CD4-positive, alpha-beta T cell treated with Interleukin-1 beta for 1 hour (primary cell): ENCODE results near the gene ESRRB.
"Not testable (repeated sequence)": the region's sequence is repeated elsewhere in the genome, so short reads cannot be mapped to it uniquely, and the experiment has no call there.

Experiments used
- DNase-seq, 2 donors: peaks; one replicate each; pipeline ENCODE4 v3.0.0-alpha.2; 2020 to 2022

Gene ESRRB

DNA sequence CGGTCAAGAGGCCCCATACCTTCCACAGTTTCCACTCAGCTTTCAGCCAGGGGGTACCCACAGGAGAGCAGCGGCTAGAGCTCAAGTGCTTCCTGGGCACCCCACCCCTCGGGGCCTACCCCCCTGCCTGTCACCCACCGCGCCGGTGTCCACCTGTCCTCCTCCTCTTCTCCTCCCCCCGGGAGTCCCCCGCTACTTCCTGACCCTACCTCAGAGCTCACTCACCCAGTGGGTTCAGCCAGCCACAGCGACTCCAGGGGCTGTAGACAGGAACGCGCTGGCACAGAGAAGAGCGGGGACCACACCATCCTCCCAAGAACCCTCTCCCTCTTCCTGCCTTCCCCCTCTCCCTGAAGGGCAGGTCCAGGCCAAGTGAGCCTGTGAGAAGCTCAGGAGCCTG lies 123.0 kb downstream of the ESRRB start:
- no peak for DNase-seq

DNA sequence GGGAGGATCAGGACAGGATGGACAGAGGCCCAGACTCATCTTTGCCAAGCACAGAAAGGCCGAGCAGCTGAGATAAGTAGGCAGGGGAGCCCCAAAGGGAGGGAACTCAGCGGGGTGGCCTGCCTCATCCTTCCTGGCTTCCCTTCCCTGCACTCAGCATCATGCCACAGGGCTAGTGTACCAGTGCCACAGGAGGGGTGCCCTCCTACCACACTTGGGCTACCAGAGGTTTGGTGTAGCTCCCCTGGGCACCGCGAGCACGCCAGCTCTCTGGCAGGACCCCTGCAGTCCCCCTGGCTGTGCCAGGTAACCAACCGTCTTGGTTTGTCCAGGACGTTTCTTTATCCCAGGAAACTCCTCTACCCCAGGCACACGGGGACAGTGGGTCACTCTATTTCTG lies 123.5 kb downstream of the ESRRB start:
- DNase-seq, result no peak

DNA sequence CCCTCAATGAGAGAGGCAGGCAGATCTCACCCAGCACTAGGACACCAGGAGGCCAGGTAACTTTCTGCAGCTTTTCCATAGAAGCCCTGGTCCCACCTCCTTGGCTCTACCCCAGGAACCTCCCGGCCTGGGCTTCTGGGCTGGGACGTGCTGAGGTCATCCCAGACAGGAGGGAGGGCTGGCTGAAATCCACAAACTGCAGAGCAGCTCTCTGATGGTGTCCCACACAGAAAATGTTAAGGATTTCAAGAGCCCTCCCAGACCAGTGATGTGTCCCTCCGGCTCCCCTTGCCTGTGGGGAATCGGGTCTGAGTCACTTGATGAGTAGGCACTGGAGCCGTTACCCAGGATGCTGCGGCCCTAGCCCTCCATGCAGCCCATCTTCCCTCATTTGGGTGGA lies 124.1 kb downstream of the ESRRB start:
- no peak for DNase-seq

DNA sequence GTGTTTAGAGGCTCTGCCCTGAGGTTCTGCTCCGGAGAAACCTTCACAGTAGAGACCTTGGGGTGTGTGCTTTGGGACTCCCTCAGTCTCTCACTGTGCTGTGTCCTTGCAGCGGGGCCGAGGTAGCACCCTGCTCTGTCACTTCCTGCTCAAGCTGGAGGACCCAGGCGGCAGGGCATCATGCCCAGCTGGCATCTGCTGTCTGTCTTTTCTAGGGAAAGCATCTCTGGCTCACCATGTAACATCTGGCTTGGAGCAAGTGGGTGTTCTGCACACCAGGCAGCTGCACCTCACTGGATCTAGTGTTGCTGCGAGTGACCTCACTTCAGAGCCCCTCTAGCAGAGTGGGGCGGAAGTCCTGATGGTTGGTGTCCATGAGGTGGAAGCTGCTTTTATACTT lies 124.5 kb downstream of the ESRRB start:
- no peak for DNase-seq

DNA sequence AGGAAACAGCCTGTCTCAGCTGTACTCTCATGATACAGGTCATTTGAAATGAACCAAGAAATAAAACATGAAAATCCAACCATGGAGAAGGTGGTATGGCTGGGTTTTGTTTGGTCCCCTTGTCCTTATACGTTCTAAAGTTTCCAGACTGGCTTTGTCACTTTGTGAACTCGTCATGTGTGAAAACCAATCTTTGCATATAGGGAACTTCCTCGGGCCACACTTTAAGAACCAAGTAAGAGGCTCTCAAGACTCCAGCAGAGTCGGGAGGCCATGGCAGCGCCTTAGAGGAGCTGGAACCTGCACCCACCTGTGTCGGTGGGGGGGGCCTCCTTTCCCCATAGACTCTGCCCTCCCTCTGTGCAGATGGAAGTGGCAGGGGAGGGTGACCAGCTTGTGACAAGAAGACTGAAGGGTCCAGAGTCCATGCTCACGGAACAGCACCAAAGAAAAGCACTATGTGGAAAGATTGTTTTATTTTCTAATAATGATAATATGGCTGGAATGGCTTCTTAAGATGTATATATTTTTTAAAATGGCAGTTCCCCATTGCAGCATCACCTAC lies 125.3 kb downstream of the ESRRB start:
- DNase-seq, result no peak

DNA sequence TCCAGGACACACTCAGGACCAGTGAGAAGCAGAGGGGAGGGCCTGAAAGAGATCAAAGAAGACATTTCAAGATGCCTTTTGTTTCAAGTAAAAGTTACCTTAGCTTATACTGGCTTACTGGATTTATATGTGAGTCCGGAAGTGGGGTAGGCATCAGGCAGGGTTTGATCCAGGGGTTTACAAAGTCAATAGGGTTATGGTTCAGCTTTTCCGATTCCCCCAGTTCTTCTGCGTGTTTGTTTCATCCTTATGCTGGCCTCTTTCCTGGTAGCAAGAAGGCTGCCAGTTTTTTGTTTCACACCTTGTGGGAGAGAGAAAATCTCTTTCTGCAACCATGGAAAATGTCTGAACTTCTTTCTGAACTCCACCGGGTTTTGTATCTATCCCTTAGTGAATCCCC lies 126.3 kb downstream of the ESRRB start:
- DNase-seq, result no peak

DNA sequence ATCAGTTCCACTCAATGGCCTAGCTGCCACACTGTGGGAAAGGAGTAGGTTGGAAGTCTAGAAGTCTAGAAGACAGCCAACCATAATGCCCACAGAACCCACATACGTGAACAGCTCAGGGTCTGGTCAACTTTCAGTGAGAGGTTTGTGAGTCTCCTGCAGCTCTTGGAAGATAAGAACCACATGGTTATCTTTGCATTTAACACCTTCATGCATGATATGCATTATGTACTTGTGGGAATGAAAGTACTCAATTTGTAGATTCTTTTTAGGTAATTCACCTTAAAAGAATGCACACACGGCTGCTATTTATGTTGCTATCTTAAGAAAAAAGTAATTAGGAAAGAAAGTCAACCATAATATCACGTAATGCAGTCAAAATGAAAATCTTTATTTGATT lies 126.7 kb downstream of the ESRRB start:
- no peak for DNase-seq

DNA sequence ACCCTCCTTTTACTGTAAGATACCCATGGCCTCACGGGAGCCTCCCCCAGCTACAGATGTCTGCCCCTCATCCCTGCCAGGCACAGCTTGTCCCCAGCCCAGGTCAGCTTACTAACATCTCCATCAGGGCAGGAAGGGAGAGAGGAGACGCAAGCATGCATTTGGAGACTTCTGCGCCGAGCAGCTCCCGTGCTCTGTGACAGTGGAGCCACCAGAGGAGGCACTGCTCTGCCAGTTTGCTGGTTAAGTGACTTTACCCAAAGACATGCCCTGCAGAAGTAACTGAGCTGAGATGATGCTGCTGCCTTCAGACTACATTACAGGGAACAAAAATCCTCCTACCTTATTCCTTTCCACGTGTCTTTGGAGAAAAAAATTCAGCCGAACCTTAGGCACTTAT lies 133.4 kb downstream of the ESRRB start:
- DNase-seq, result no peak

DNA sequence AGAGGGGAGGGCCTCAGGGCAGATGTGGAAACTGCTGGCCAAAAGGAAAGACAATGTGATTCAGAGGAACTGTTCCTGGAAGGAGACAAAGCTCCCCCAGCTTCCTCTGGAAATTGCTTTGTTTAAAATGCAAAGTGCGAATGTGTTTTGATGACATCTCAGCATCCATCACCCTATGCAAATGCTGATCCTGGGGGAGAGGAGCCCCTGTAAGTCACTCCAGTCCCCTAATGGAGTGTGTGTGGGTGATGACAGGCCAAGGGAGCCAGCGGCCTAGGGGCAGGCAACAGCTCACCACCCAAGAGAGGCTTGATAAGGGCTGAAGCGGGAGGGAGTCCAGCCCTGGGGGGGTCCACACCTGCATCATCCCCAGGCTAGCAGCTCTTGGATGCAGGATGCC lies 134.2 kb downstream of the ESRRB start:
- no peak for DNase-seq

DNA sequence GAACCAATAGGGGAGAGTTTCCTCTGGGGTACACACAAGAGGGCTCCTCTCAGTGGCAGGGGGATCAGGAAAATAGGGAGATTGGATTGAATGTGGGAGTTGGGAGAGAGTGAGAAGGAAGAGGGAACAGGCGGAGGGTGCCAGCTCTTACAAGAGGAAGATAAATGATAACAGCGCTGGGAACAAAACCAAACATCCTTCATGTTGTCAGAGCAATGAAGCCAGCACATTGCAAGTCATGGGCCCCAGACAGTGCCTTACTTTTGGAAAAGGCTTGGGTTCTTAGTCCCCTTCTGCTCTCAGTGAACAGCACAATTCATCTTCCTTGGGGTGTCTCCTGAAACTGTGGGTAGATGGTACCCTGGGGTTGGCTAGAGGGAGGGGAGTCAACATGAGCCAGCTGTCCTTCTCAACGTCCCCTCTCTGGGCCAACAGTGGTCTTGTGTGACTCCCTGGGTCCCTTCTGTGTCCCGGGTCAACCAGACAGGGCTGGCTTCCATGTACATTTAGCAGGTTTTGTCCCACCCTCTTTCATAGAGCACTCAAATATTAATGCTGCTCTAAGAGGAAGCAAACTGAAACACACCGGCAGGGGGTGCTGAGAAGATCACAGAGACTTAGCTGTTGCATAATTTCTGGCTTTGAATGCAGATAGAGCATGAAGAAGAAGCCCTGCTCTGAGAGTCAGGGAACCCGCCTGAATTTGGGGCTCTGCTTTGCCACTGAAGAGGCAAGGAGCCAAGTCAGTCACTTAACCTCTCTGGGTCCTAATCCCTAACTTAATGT lies 138.5 kb downstream of the ESRRB start:
- DNase-seq, result no peak

DNA sequence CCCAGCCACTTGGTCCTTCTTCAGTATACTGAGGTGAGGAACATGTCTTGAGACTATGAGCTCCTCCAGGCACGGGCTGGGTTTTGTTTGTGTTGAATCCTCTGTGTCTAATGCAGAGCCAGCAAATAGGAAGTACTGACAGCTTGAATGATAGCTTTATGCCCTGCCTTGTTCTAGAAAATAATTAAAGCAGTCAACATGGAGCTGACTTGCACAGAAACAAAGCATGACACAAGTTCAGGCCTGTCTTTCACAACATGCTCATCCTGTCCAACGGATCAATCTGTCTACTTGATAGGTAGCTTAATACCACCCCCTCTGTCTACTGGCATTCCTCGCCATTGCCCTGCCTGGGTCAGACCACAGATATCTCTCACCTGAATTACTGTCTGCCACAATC lies 140.9 kb downstream of the ESRRB start:
- no peak for DNase-seq

DNA sequence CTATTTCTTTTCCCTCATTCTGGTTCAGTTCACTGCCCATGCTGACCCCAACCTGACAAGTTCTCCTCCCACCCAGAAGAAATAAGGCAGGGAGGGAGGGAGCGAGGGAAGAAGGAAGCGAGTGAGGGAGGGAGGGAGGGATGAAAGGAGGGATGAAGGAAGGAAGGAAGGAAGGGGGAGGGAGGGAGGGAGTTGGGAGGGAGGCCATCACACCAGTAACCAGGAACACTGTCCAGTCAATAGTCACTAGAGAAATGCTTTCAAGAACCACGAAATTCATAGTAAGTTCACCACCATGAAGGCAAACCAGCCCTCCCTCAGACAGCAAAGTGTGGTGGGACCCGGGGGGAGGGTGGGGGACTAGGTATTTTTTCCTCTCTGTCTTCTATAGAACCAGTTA lies 142.4 kb downstream of the ESRRB start:
- no peak for DNase-seq

DNA sequence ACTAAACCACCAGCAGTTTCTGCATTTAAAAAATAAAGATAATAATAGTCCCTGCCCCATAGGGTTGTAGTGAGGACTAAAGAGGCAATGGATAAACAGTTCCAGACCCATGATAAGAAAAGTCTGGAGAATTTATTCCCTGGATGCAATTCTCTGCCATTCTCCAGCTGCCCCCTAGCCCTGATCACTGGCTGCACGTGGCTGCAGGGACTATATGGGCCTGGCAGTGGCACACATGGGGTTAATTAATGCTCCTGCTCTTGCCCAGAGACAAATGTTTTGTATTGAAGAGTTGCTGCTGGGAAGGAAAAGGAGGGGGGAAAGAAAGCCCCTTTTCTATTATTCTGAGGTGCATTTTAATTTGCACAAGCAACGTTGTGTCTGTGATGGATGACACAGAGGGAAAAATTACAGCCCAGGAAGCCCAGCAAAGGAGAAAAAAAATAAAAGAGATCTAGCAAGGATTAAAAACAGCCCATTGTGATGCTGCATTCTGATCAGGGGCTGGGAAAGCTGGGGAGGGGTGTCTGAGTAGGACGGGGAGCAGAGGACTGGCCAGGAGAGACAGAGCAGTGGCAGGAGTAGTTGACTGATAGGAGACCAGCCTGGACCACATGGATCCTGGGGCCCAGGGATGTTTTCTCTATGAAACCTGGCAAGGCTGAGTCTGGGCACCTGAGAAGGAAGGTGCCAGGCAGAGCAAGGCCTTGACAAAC lies 149.3 kb downstream of the ESRRB start:
- DNase-seq, result no peak

DNA sequence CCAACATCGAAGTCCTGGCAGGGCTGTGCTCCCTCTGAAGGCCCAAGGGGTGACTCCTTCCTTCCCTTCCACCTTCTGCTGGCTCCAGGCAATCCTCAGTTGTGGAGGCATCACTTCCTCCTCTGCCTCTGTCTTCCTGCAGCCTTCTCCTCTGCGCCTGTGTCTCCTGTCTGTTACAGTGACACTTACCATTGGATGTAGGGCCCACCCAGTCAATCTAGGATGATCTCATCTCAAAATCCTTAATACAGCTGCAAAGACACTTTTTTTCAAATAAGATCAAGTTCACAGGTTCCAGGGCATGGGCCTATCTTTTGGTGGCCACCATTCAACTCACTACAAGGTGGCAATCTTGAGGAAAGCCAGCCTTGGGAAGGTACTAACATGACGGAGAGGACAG lies 155.1 kb downstream of the ESRRB start:
- DNase-seq, result no peak

DNA sequence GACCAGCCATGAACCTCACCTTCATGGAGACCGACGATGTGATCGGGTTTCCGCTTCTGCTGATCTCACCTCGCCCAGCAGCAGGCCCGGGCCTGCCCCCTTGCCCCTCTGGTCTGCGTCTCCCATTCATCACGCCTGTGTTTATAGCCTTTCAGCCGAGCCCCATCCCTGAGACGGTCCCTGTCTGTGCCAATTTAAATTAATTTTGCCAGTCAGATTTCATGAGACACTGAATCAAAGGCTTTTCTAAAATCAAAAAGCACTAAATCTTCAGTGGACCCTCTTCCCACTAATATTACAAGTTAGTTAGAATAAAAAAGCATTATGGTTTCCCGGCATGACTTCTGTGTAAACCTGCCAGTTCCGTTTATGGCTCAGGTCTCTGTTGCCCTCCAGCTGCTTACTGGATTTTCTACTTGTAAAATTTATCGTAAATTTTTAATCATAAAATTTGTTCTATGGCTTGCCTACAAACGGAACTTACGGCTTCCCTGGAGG lies 155.9 kb downstream of the ESRRB start:
- no peak for DNase-seq

DNA sequence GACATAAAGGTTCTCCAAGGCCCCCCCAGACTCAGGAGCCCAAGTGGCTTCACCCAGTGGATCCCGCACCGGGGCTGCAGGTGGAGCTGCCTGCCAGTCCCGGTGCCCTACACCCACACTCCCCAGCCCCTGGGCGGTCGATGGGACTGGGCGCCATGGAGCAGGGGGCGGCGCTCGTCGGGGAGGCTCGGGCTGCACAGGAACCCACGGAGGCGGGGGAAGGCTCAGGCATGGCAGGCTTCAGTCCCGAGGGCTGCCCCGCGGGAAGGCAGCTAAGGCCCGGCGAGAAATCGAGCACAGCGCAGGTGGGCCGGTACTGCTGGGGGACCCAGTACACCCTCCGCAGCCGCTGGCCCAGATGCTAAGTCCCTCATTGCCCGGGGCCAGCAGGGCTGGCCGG lies 160.7 kb downstream of the ESRRB start:
- not testable (repeated sequence) for DNase-seq

DNA sequence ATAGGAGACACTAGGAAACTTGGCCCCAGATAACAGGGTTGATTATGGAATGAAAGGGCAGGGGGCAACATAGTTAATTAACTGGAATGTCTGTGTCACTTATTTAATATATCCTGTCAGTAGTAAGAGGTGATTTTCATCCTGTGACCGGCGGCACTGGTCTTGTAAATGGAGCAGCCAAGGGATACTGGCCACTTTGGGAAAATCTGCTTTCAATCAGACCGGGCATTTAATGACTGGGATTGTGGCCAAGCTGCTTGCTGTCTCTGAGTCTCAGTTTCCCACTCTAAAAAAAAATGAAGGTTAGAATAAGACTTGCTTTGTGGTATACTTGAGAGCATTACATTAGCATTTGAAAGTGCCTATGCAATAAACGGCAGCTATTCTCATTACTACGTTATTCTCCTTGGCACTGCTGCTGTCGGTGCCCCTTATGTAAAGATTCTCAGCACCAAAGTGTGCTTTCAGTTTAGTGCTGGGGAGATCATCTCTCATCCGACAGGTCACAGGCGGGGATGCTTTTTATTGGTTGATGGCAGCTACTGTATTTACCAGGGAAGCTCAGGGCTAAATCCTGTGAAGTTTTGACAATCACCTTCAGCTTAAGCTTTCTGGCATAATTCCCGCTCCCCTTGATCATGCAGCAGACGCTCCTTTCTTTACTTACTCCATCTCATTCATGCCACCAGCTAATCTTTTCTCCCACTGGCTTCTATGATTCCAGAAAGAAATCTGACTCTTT lies 162.1 kb downstream of the ESRRB start:
- DNase-seq, result no peak

DNA sequence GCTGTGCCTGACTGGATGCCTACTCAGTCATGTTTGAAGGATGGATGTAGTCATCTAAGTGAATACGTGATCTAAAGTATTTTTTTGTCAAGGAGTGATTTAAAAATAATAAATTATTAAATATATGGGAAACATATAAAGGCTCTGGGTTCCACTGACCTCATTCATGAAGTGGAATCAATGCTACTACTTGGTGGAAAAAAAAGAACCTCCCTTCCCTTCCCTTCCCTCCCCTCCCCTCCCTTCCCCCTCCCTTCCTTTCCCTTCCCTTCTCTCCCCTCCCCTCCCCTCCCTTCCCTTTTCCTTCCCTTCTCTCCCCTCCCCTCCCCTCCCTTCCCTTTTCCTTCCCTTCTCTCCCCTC lies 162.7 kb downstream of the ESRRB start:
- DNase-seq, result no peak

DNA sequence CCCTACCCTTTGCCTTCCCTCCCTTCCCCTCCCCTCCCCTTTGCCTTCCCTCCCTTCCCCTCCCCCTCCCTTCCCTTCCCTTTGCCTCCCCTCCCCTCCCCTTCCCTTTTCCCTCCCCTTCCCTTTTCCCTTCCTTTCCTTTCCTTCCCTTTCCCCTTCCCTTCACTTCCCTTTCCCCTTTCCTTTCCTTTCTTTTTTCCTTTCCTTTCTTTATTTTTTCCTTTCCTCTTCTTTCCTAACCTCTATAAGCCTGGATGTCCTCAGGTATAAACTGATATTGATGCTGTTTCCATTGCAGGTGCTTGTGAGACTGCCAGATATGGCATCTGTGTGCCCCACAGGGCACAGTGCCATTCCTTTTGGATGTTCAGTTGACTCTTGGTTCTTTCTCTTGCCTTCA lies 163.2 kb downstream of the ESRRB start:
- DNase-seq, result no peak

DNA sequence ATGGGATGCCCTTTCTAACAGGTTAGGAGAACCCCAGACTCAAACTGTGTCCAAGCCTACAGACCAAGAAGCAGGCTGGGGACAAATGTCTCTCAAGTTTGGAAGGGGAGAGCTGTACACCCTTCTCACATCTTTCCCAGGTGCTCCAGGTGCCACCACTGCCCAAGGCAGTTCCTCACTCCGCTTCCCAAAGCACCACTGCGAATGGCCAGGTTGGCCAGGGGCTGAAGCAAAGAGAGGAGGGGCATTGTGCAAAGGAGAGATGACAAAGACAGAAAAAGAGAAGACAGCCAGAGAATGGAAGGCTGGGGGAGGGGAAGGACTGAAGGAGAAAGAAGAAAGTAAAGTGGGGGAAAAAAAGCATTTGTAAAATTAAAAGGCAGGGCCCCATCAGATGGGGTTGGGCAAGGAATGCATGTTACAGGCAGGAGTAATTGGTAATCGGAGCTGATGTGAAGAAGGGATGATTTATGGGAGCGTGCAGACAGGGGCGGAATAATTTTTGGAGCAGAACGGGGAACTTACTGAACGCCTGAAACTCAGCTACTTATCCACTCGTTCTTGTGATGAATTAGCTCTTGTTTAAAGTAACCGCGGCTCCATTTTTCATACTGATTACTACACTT lies 165.8 kb downstream of the ESRRB start:
- no peak for DNase-seq

DNA sequence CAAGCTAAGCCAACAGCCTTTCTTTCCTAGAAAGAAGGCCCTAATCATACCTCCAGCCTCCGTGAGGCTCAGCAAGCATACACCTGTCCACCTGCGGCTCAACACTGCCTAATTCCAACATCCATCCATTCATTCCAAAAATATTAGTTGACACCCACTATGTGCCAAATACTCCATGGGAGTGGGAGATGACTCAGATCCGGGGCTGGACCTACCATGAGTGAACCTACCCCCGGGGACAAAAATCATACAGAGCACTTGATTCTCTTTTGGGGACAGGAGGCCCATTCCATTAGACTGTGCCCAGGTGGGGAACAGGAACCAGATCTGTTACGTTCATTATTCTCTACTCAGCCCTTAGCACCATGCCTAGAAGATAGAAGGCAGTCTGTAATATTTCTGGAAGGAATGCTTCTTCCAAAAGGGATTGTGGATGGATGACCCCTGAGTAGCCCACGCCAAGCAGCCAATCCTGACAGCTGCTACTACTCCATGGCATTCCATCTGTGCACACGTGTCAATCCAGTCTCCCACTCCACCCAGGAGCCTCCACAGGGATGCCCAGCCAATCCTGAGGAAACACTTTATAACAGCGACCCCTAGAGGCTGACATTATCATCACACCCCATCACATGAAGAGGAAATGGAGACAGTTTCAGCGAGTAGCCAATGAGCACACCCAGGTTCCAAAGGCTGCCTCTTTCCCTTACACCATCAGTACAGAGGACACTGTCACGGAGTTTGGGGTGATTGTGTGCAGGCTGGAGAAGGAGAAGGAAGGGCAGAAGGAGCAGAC lies 170.7 kb downstream of the ESRRB start:
- DNase-seq, result no peak

DNA sequence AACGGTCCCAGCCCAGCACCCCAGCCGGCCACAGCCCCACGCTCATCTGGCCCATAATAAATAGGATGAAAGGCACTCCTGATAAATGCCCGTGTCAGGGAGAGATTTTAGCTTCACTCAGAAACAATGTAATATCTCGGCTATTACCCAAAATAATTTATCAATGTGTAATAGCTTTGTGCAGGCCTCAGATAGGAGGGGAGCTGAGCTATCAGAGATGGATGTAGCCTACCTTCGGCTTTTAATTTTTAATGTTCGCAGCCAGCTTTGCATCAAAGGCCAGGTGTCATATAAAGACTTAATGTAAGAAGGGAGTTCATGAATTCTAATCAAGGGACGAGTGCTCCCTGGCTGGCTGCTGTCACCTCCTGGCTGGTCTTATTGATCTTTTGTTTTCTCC lies 171.9 kb downstream of the ESRRB start:
- DNase-seq, result no peak
